ENCODE results near the gene KRT20. TPM values are rescaled to one million over a fixed set of nuclear protein-coding genes. Genes with fewer than 3 reads are reported as not detected.

Gene KRT20
- total and polyA plus RNA-seq, 2 donors (not counting 3 experiments of a cell fraction or from before 2014, with no cell fraction given): not detected

- no peaks in the 10 kb centered on the region for H3K36me3 ChIP-seq (ENCODE audit: control insufficient read depth in 2 of 2, extremely low read depth in 1 of 2, insufficient read depth in 2 of 2, low read length in 2 of 2)
- H3K9ac ChIP-seq (replicated peaks; ENCODE audit: extremely low read depth, insufficient read depth, low read length): no peak overlapping the region
- dilution Hi-C loops (cut with MboI; ENCODE audit: extremely low pct_ligation_motif_present, low sequenced_read_pairs) (no loop called here), intact Hi-C loops (cut with micrococcal nuclease) (no loop called here)
- no peak overlapping the region for H3K4me2 ChIP-seq (ENCODE audit: insufficient read depth, low read length)
- ChIA-PET POLR2A (no interaction called here), CTCF (interaction anchor here (0.9 to 1.0 kb wide), 2 partner anchors 407 to 633 kb away, joined by 4 read pairs; no protein-coding TSS in a partner anchor)
- FAIRE-seq (no peak), DNase-seq (ENCODE audit: low read depth, low spot score) (peak; percentile 3)
- H3K4me3 ChIP-seq (replicated peaks in 1 of 3; ENCODE audit: insufficient read depth in 1 of 3, low read depth in 1 of 3, low read length in 3 of 3): no peak overlapping the region
- H3K9me1 ChIP-seq (replicated peaks; ENCODE audit: control insufficient read depth, extremely low read depth, insufficient read depth, low read length): no peaks in the 10 kb centered on the region
- H3K79me2 ChIP-seq (ENCODE audit: control insufficient read depth, insufficient read depth, low read length): no peaks in the 10 kb centered on the region
- no peaks in the 10 kb centered on the region for H3K9me3 ChIP-seq (replicated peaks; ENCODE audit: control insufficient read depth, insufficient read depth, low read length)
- no peak overlapping the region for H2AFZ ChIP-seq (ENCODE audit: low read depth, low read length)
- no peaks in the 10 kb centered on the region for H3K27me3 ChIP-seq (ENCODE audit: control insufficient read depth in 2 of 2, insufficient read depth in 2 of 2, low read length in 2 of 2)
- H3K27ac ChIP-seq (ENCODE audit: insufficient read depth, low read depth, low read length): no peak overlapping the region
- no TSS peak for BruUV-seq (replicated peaks)
- no peaks in the 10 kb centered on the region for H4K20me1 ChIP-seq (replicated peaks; ENCODE audit: control insufficient read depth, extremely low read depth, insufficient read depth, low read length)
- peak; percentile 34 for TF ChIP-seq JUN (IDR thresholded peaks at IDR 0.05; ENCODE audit: borderline replicate concordance, insufficient read depth, insufficient read length, low read depth)
- TF ChIP-seq POLR2A (IDR thresholded peaks at IDR 0.05; ENCODE audit: low read depth, low read length): no peak
- no peak for TF ChIP-seq GATA2 (IDR thresholded peaks at IDR 0.05; ENCODE audit: insufficient read depth, insufficient read length, low read depth, low read length)
- no peak for TF ChIP-seq EZH2 (IDR thresholded peaks at IDR 0.05; ENCODE audit: borderline replicate concordance, low read depth, low read length, severe bottlenecking)
- TF ChIP-seq FOS (IDR thresholded peaks at IDR 0.05; ENCODE audit: borderline replicate concordance, insufficient read depth, low read length): peak; percentile 56
- TF ChIP-seq CTCF (IDR thresholded peaks at IDR 0.05; ENCODE audit: extremely low read depth in 1 of 2, insufficient read depth in 1 of 2, low read depth in 1 of 2, low read length in 2 of 2): no peak
- TF ChIP-seq POLR2AphosphoS5 (IDR thresholded peaks at IDR 0.05; ENCODE audit: insufficient read depth, low read depth, low read length): no peak
- TF ChIP-seq MYC (IDR thresholded peaks at IDR 0.05; ENCODE audit: low read depth, low read length): no peak
- no peak for TF ChIP-seq MAX (IDR thresholded peaks at IDR 0.05; ENCODE audit: insufficient read depth, insufficient read length)
- peaks cover 7% of the 10 kb centered on the region for H3K4me1 ChIP-seq (ENCODE audit: control insufficient read depth, extremely low read depth, insufficient read depth, low read length)
These were observed 30.2 kb upstream of the KRT20 start for GRCh38 chr17:40915199-40915661.

Measured in endothelial cell of umbilical vein (primary cell).